ENCODE results near the gene SLC38A6. TPM values are rescaled to one million over a fixed set of nuclear protein-coding genes. Genes with fewer than 3 reads are reported as not detected.

The SLC38A6 gene
- total RNA-seq, 4 donors from 2014 or later, result 11.1 to 19.1 (median 12.0) TPM

GRCh38 chr14:60958146-60958545 lies 22.9 kb upstream of the SLC38A6 start:
- TF ChIP-seq EP300 (IDR thresholded peaks at IDR 0.05), result no peak
- no peak for TF ChIP-seq POLR2A (IDR thresholded peaks at IDR 0.05; ENCODE audit: low read depth)
- TF ChIP-seq POLR2AphosphoS5 (IDR thresholded peaks at IDR 0.05), result no peak
- no peak for TF ChIP-seq CTCF (IDR thresholded peaks at IDR 0.05)
- peaks cover 4 to 35% (median 22%) of the 10 kb centered on the region in 4 donors for H3K9me3 ChIP-seq
- H3K4me1 ChIP-seq, result no peaks in the 10 kb centered on the region
- DNase-seq (ENCODE audit: extremely low spot score), result no peak
- H3K4me3 ChIP-seq, result no peak overlapping the region
- intact Hi-C loops (cut with DNase I), result no loop called here
- no peak overlapping the region for H3K27ac ChIP-seq (replicated peaks in 1 of 4)
- H3K36me3 ChIP-seq, result no peaks in the 10 kb centered on the region
- H3K27me3 ChIP-seq, result no peaks in the 10 kb centered on the region

GRCh38 chr14:60963761-60964160 lies 17.3 kb upstream of the SLC38A6 start:
- intact Hi-C loops (cut with DNase I), result no loop called here
- no peaks in the 10 kb centered on the region for H3K27me3 ChIP-seq
- no peak for DNase-seq (ENCODE audit: extremely low spot score)
- WGBS, result 70% methylated on average over 2 of the region's 2 CpGs
- H3K4me1 ChIP-seq, result no peaks in the 10 kb centered on the region
- no peaks in the 10 kb centered on the region for H3K36me3 ChIP-seq
- H3K27ac ChIP-seq (replicated peaks in 1 of 4), result no peak overlapping the region
- H3K9me3 ChIP-seq, result peaks cover 0 to 6% (median 2%) of the 10 kb centered on the region in 4 donors
- TF ChIP-seq CTCF (IDR thresholded peaks at IDR 0.05) (no peak), POLR2A (IDR thresholded peaks at IDR 0.05; ENCODE audit: low read depth) (no peak), POLR2AphosphoS5 (IDR thresholded peaks at IDR 0.05) (no peak), EP300 (IDR thresholded peaks at IDR 0.05) (no peak)
- no peak overlapping the region for H3K4me3 ChIP-seq

- no peaks in the 10 kb centered on the region for H3K4me1 ChIP-seq
- no peaks in the 10 kb centered on the region for H3K36me3 ChIP-seq
- no peak overlapping the region for H3K27ac ChIP-seq (replicated peaks in 1 of 4)
- no peaks in the 10 kb centered on the region for H3K9me3 ChIP-seq
- no peak for DNase-seq (ENCODE audit: extremely low spot score)
- WGBS, result 62% methylated on average over 2 of the region's 2 CpGs
- TF ChIP-seq POLR2A (IDR thresholded peaks at IDR 0.05; ENCODE audit: low read depth), result no peak
- no peak for TF ChIP-seq CTCF (IDR thresholded peaks at IDR 0.05)
- TF ChIP-seq POLR2AphosphoS5 (IDR thresholded peaks at IDR 0.05), result no peak
- TF ChIP-seq EP300 (IDR thresholded peaks at IDR 0.05), result no peak
- H3K27me3 ChIP-seq, result no peaks in the 10 kb centered on the region
- intact Hi-C loops (cut with DNase I), result no loop called here
- H3K4me3 ChIP-seq, result no peak overlapping the region
These were observed 16.1 kb upstream of the SLC38A6 start for GRCh38 chr14:60964904-60965303.

- Histone ChIP-seq H3K9me3 (no peaks in the 10 kb centered on the region), H3K27me3 (no peaks in the 10 kb centered on the region), H3K27ac (replicated peaks in 1 of 4) (no peak overlapping the region), H3K4me1 (no peaks in the 10 kb centered on the region), H3K36me3 (no peaks in the 10 kb centered on the region), H3K4me3 (no peak overlapping the region)
- intact Hi-C loops (cut with DNase I), result no loop called here
- DNase-seq (ENCODE audit: extremely low spot score), result no peak
- TF ChIP-seq EP300 (IDR thresholded peaks at IDR 0.05), result no peak
- no peak for TF ChIP-seq POLR2A (IDR thresholded peaks at IDR 0.05; ENCODE audit: low read depth)
- TF ChIP-seq POLR2AphosphoS5 (IDR thresholded peaks at IDR 0.05), result no peak
- TF ChIP-seq CTCF (IDR thresholded peaks at IDR 0.05), result no peak
These were observed 15.6 kb upstream of the SLC38A6 start for GRCh38 chr14:60965402-60965801.

GRCh38 chr14:60968099-60968498 lies 12.9 kb upstream of the SLC38A6 start:
- TF ChIP-seq POLR2A (IDR thresholded peaks at IDR 0.05; ENCODE audit: low read depth) (no peak), EP300 (IDR thresholded peaks at IDR 0.05) (no peak), CTCF (IDR thresholded peaks at IDR 0.05) (no peak), POLR2AphosphoS5 (IDR thresholded peaks at IDR 0.05) (no peak)
- Histone ChIP-seq H3K27ac (replicated peaks in 1 of 4) (no peak overlapping the region), H3K36me3 (no peaks in the 10 kb centered on the region), H3K27me3 (no peaks in the 10 kb centered on the region), H3K4me3 (no peak overlapping the region), H3K9me3 (no peaks in the 10 kb centered on the region), H3K4me1 (no peaks in the 10 kb centered on the region)
- 90% methylated on average over 1 of the region's 1 CpG for WGBS
- intact Hi-C loops (cut with DNase I), result no loop called here
- no peak for DNase-seq (ENCODE audit: extremely low spot score)

Data from esophagus muscularis mucosa (tissue), 4 donors.